SU-DHL-6 (cell line): ENCODE results near the gene STARD3.

Experiments
- H2AFZ ChIP-seq: fragments of 200-600 bp; sonication (generic); 2 replicates; pipeline ENCODE4 v1.6.1; 2014; ENCODE audit warnings: low read depth, mild to moderate bottlenecking, moderate library complexity, mixed read lengths, antibody characterized with exemption, low read length; ENCODE audit not compliant: severe bottlenecking
- H3F3A ChIP-seq: fragments of 200-600 bp; shearing (Covaris generic); 2 replicates; pipeline ENCODE4 v1.6.0; 2016; ENCODE audit warnings: antibody characterized with exemption, mild to moderate bottlenecking; ENCODE audit not compliant: insufficient read depth
- H3K27ac ChIP-seq: fragments of 200-600 bp; sonication (generic); 2 replicates; pipeline ENCODE4 v1.5.1; 2016; ENCODE audit warnings: low read depth, mild to moderate bottlenecking, low read length, moderate library complexity, mixed read lengths
- H3K27me3 ChIP-seq: fragments of 200-600 bp; sonication (generic), shearing (Covaris generic); 2 replicates; pipeline ENCODE4 v1.6.0; 2014; ENCODE audit warnings: mild to moderate bottlenecking, low read length
- H3K36me3 ChIP-seq: fragments of 200-600 bp; sonication (generic); 2 replicates; pipeline ENCODE4 v1.6.1; 2014; ENCODE audit warnings: mild to moderate bottlenecking, low read length, mixed read lengths
- H3K4me2 ChIP-seq: fragments of 300-600, 200-600 bp; shearing (Covaris generic), sonication (generic); 2 replicates; pipeline ENCODE4 v1.6.0; 2014; ENCODE audit warnings: low read length, low read depth, mild to moderate bottlenecking; ENCODE audit not compliant: poor library complexity, severe bottlenecking
- H3K4me3 ChIP-seq: fragments of 200-600 bp; sonication (generic); 2 replicates; pipeline ENCODE4 v1.5.1; 2014; ENCODE audit warnings: antibody characterized with exemption, low read length, mild to moderate bottlenecking, mixed read lengths; ENCODE audit not compliant: insufficient read depth, poor library complexity, severe bottlenecking
- H3K79me2 ChIP-seq: fragments of 200-600 bp; sonication (generic); 2 replicates; pipeline ENCODE4 v1.6.1; 2014; ENCODE audit warnings: mild to moderate bottlenecking, low read length, moderate library complexity; ENCODE audit not compliant: insufficient read depth
- H3K9ac ChIP-seq: fragments of 200-600 bp; sonication (generic); 2 replicates; pipeline ENCODE4 v1.7.0; 2014; ENCODE audit warnings: mild to moderate bottlenecking, low read length
- H3K9me2 ChIP-seq: fragments of 200-600 bp; sonication (generic); replicated peaks from 2 replicates; pipeline ENCODE4 v1.6.1; 2014; ENCODE audit warnings: low read length; ENCODE audit not compliant: insufficient read depth
- H3K9me3 ChIP-seq: fragments of 200-600 bp; sonication (generic); 2 replicates; pipeline ENCODE4 v1.6.1; 2014; ENCODE audit warnings: low read length, mixed read lengths; ENCODE audit not compliant: insufficient read depth
- H4K20me1 ChIP-seq: fragments of 200-600 bp; sonication (generic); 2 replicates; pipeline ENCODE4 v1.6.1; 2014; ENCODE audit warnings: low read depth, mild to moderate bottlenecking, antibody characterized with exemption, low read length, moderate library complexity, mixed read lengths
- EZH2phosphoT487 ChIP-seq: fragments of 200-600 bp; sonication (generic), shearing (Covaris generic); conservative IDR thresholded peaks from 2 replicates; pipeline ENCODE4 v1.6.1; 2018; ENCODE audit warnings: mild to moderate bottlenecking, antibody characterized with exemption, low read length, moderate library complexity, mixed read lengths
- TF ChIP-seq, protein P1 (sequence below): fragments of 200-600 bp; sonication (generic); IDR thresholded peaks from one replicate; pipeline ENCODE4 v1.5.1; 2017; ENCODE audit warnings: antibody characterized with exemption, mild to moderate bottlenecking, low read length, moderate library complexity; ENCODE audit not compliant: insufficient read depth, poor library complexity, severe bottlenecking

Gene STARD3

DNA sequence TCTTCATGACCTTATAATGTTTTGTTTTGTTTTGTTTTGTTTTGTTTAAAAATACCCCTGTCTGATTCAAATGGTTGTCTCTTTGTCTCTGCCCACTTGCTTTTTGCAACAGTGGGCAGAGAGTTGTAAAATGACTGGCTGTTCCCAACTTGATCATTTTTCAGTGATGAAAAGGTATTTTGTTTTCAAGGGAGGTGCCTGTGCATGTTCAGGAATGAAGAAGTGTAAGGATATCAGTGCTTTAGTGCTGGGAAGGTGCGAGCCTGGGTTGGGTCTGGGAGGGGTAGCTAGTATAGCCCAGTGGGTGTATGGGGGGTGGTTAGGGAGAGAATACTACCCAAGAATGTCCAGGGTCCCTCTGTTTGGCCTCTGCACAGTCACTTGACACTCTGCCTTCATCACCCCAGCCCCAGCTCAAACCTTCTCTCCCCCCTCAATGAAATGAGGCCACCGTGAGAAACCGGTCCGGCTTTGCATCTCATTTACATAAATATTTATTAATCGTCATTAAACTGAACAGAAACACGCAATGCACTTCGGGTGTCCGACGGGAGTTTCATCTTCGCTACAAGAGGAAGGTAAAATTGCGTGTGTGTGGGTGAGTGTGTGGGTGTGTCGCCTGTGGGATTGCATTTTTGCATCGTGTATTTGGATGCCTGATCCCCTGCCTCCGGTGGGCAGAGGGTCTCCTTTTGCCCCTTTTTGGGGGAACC lies 33.5 kb upstream of the STARD3 start:
- Histone ChIP-seq H3K27me3 (no peaks in the 10 kb centered on the region), H2AFZ (no peak overlapping the region), H3F3A (no peaks in the 10 kb centered on the region), H3K9me3 (no peaks in the 10 kb centered on the region), H3K4me3 (no peak overlapping the region), H3K36me3 (no peaks in the 10 kb centered on the region), H3K4me2 (no peak overlapping the region), H3K9me2 (no peaks in the 10 kb centered on the region), H3K9ac (no peak overlapping the region), H3K79me2 (no peaks in the 10 kb centered on the region), H3K27ac (no peak overlapping the region), H4K20me1 (no peaks in the 10 kb centered on the region)
- TF ChIP-seq, protein P1, sequence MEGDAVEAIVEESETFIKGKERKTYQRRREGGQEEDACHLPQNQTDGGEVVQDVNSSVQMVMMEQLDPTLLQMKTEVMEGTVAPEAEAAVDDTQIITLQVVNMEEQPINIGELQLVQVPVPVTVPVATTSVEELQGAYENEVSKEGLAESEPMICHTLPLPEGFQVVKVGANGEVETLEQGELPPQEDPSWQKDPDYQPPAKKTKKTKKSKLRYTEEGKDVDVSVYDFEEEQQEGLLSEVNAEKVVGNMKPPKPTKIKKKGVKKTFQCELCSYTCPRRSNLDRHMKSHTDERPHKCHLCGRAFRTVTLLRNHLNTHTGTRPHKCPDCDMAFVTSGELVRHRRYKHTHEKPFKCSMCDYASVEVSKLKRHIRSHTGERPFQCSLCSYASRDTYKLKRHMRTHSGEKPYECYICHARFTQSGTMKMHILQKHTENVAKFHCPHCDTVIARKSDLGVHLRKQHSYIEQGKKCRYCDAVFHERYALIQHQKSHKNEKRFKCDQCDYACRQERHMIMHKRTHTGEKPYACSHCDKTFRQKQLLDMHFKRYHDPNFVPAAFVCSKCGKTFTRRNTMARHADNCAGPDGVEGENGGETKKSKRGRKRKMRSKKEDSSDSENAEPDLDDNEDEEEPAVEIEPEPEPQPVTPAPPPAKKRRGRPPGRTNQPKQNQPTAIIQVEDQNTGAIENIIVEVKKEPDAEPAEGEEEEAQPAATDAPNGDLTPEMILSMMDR = no peak
- TF ChIP-seq EZH2phosphoT487 = no peak

DNA sequence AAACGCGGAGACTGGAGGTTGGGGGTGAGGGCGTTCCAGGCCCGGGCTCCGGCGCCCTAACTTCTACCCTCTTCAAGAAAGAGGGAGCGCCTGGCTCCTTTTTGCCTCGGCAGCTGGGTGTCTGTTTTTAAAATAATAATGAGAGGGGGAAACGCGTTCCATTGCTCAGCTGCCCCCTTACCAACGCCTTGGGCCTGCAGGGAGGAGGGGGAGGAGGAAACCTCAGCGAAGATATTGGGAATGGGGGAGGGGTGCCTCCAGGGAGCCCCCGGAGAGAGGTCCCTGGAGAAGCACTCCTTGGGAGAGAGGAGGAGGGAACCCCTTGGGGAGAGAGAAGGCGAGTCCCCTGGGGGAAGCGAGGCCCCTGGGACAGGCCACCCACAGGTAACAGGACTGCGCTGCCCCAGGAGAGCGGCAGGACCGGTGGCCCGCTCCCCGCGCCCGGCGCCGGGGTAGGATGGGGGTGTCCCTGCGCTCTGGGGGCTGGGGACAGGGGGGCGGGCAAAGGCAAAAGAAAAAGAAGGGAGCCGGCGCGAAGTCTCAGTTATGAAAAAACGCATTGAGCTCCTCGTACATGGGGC lies 31.9 kb upstream of the STARD3 start:
- H3K27me3 ChIP-seq = no peaks in the 10 kb centered on the region
- no peak overlapping the region for H2AFZ ChIP-seq
- TF ChIP-seq, protein P1 = no peak
- TF ChIP-seq EZH2phosphoT487 = no peak
- no peaks in the 10 kb centered on the region for H3K9me2 ChIP-seq
- no peaks in the 10 kb centered on the region for H3K79me2 ChIP-seq
- no peak overlapping the region for H3K9ac ChIP-seq
- H4K20me1 ChIP-seq = no peaks in the 10 kb centered on the region
- no peaks in the 10 kb centered on the region for H3K9me3 ChIP-seq
- H3K4me3 ChIP-seq = no peak overlapping the region
- H3K27ac ChIP-seq = no peak overlapping the region
- H3K36me3 ChIP-seq = no peaks in the 10 kb centered on the region
- no peaks in the 10 kb centered on the region for H3F3A ChIP-seq
- H3K4me2 ChIP-seq = no peak overlapping the region

DNA sequence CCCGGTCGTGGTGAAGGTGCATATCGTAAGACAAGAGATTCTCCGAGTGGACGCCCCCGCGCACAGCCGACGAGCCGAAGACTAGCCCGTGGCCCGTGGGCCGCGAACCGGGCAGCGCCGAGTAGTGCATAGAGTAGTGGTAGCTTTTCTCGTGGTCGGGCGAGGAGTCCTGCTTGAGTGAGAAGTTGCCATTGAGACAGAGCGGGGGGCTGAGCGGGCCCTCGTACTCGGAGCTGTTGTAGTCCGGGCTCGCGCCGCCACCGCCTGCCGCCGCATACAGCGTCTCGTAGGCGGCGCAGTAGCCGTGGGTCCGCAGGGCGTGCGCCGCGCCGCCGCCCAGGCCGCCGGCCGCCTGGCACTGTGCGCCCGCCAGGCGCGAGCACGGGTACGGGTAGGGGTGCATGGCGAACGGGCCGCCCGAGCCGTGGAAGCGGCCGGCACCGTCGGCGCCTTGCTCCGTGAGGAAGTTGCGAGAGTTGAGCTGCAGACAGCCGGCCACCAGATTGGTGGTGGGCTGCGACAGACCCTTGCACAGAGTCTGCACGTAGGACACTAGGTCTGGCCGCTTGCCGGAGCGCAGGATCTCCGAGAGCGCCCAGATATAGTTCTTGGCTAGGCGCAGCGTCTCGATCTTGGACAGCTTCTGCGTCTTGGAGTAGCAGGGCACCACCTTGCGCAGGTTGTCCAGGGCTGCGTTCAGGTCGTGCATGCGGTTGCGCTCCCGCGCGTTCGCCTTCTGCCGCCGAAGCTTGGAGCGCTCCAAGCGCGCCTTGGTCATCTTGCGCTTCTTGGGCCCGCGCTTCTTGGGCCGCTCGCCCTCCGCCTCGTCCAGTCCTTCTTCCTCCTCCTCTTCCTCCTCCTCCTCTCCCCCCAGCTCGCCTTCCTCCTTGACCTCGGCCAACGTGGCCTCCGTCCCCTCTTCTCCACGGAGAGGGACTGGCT lies 31.2 kb upstream of the STARD3 start:
- no peaks in the 10 kb centered on the region for H3K36me3 ChIP-seq
- no peaks in the 10 kb centered on the region for H3K79me2 ChIP-seq
- H3K9me2 ChIP-seq = no peaks in the 10 kb centered on the region
- no peaks in the 10 kb centered on the region for H3K9me3 ChIP-seq
- H3F3A ChIP-seq = no peaks in the 10 kb centered on the region
- no peak overlapping the region for H2AFZ ChIP-seq
- H3K27ac ChIP-seq = no peak overlapping the region
- H4K20me1 ChIP-seq = no peaks in the 10 kb centered on the region
- no peak overlapping the region for H3K4me3 ChIP-seq
- H3K9ac ChIP-seq = no peak overlapping the region
- no peaks in the 10 kb centered on the region for H3K27me3 ChIP-seq
- peak; percentile 61; the same call in 1 of the 2 replicates for TF ChIP-seq EZH2phosphoT487
- TF ChIP-seq, protein P1 = no peak
- no peak overlapping the region for H3K4me2 ChIP-seq
